CD14-positive monocyte (primary cell): ENCODE results near the gene SMARCE1. TPM values are rescaled to one million over a fixed set of nuclear protein-coding genes. Genes with fewer than 3 reads are reported as not detected.
A peak's percentile ranks its signal among the peaks of the same experiment; 100 is the strongest.

Source experiments
- DNase-seq, 3 donors: peaks; one replicate each; pipeline ENCODE4 v3.0.0-alpha.2; 2011 to 2022
- H2AFZ ChIP-seq: 2 replicates; pipeline ENCODE4 v1.6.0; 2012; ENCODE audit warnings: mild to moderate bottlenecking, low read depth, low read length, inconsistent platforms; ENCODE audit not compliant: insufficient read depth, poor library complexity, severe bottlenecking
- H3K27ac ChIP-seq, 2 donors: 1 replicate in 1 of 2; 2 replicates in 1 of 2; pipeline ENCODE4 v1.5.1; 2012 to 2013; ENCODE audit warnings: low read length in 2 of 2, control low read depth in 1 of 2, inconsistent platforms in 1 of 2, low read depth in 1 of 2, mild to moderate bottlenecking in 1 of 2
- H3K27me3 ChIP-seq, 2 donors: one replicate each; pipeline versions ENCODE4 v1.6.0 to v1.6.1; 2011 to 2013; ENCODE audit warnings: low read length in 2 of 2; ENCODE audit not compliant: control insufficient read depth in 2 of 2, insufficient read depth in 2 of 2
- H3K36me3 ChIP-seq, 2 donors: replicated peaks in 1 of 2; 1 replicate in 1 of 2; 2 replicates in 1 of 2; pipeline versions ENCODE4 v1.5.1 to v1.6.1; 2012 to 2013; ENCODE audit warnings: low read length in 2 of 2, control low read depth in 1 of 2, inconsistent platforms in 1 of 2, mild to moderate bottlenecking in 1 of 2; ENCODE audit not compliant: insufficient read depth in 2 of 2, control insufficient read depth in 1 of 2
- H3K4me1 ChIP-seq, 2 donors: 1 replicate in 1 of 2; 2 replicates in 1 of 2; pipeline versions ENCODE4 v1.5.1 to v1.6.1; 2012 to 2013; ENCODE audit warnings: low read length in 2 of 2, control low read depth in 1 of 2, inconsistent platforms in 1 of 2, mild to moderate bottlenecking in 1 of 2, moderate library complexity in 1 of 2; ENCODE audit not compliant: insufficient read depth in 2 of 2, control insufficient read depth in 1 of 2
- H3K4me2 ChIP-seq: replicated peaks from 2 replicates; pipeline ENCODE3; 2012; ENCODE audit warnings: low read length, moderate library complexity, mild to moderate bottlenecking; ENCODE audit not compliant: poor library complexity, severe bottlenecking; ENCODE audit errors: extremely low read depth
- H3K4me3 ChIP-seq, 3 experiments: fragments of 200-600 bp in 1 of 3; sonication (generic) in 1 of 3; replicated peaks in 1 of 3; 1 replicate in 2 of 3; 2 replicates in 1 of 3; pipeline ENCODE4 v1.5.1; 2011 to 2013; ENCODE audit warnings: low read length in 3 of 3, mild to moderate bottlenecking in 3 of 3, control low read depth in 2 of 3, low read depth in 2 of 3, inconsistent platforms in 1 of 3, moderate library complexity in 1 of 3
- H3K79me2 ChIP-seq: 2 replicates; pipeline ENCODE4 v1.6.0; 2012; ENCODE audit warnings: mild to moderate bottlenecking, control low read depth, inconsistent platforms, low read length, moderate library complexity; ENCODE audit not compliant: insufficient read depth
- H3K9ac ChIP-seq: 2 replicates; pipeline ENCODE4 v1.6.0; 2017; ENCODE audit warnings: low read length, mild to moderate bottlenecking; ENCODE audit not compliant: insufficient read depth, poor library complexity, severe bottlenecking
- H3K9me3 ChIP-seq, 2 donors: replicated peaks in 1 of 2; 1 replicate in 1 of 2; 2 replicates in 1 of 2; pipeline versions ENCODE4 v1.5.1 to v1.6.1; 2012 to 2013; ENCODE audit warnings: low read length in 2 of 2, control low read depth in 1 of 2; ENCODE audit not compliant: control insufficient read depth in 1 of 2, insufficient read depth in 1 of 2
- H4K20me1 ChIP-seq: 2 replicates; pipeline ENCODE4 v1.6.0; 2012; ENCODE audit warnings: mild to moderate bottlenecking, low read length, control low read depth, moderate library complexity; ENCODE audit not compliant: insufficient read depth
- H3K27ac Mint-ChIP-seq, 7 donors: one replicate each; pipeline ENCODE4 v1.8.0; 2020; ENCODE audit warnings: mild to moderate bottlenecking in 7 of 7, mixed read lengths in 7 of 7, moderate library complexity in 6 of 7, inconsistent platforms in 2 of 7
- H3K27me3 Mint-ChIP-seq, 3 donors: one replicate each; pipeline ENCODE4 v1.8.0; 2021 to 2022; ENCODE audit warnings: low read depth in 3 of 3, mild to moderate bottlenecking in 3 of 3, mixed read lengths in 3 of 3, moderate library complexity in 3 of 3, inconsistent platforms in 1 of 3
- H3K36me3 Mint-ChIP-seq, 2 donors: one replicate each; pipeline ENCODE4 v1.8.0; 2020; ENCODE audit warnings: mixed read lengths in 2 of 2, inconsistent platforms in 1 of 2, mild to moderate bottlenecking in 1 of 2
- H3K4me1 Mint-ChIP-seq: one replicate; pipeline ENCODE4 v1.8.0; 2020; ENCODE audit warnings: mild to moderate bottlenecking, mixed read lengths
- H3K4me3 Mint-ChIP-seq, 2 donors: one replicate each; pipeline ENCODE4 v1.8.0; 2020; ENCODE audit warnings: mild to moderate bottlenecking in 2 of 2, mixed read lengths in 2 of 2, moderate library complexity in 1 of 2
- H3K9me3 Mint-ChIP-seq, 7 donors: one replicate each; pipeline ENCODE4 v1.8.0; 2020 to 2022; ENCODE audit warnings: mixed read lengths in 7 of 7, mild to moderate bottlenecking in 6 of 7, moderate library complexity in 6 of 7, inconsistent platforms in 2 of 7
- CTCF ChIP-seq: fragments of 200-600 bp; IDR thresholded peaks from one replicate; pipeline ENCODE4 v1.8.0; 2022; ENCODE audit warnings: antibody characterized with exemption, mild to moderate bottlenecking
- WGBS: methylation state at CpG from one replicate; pipeline ENCODE4 v1.1.5; 2013; ENCODE audit warnings: missing lambda C conversion rate; ENCODE audit not compliant: insufficient coverage; 5-methylcytosine and 5-hydroxymethylcytosine counted together
- intact Hi-C, 2 donors: fragments of 100-400 bp; cut with micrococcal nuclease; formaldehyde crosslinking; loops; one replicate each; pipeline versions ENCODE4 v1.15.0 to v1.15.1; 2023
- polyA plus RNA-seq, 3 donors: library from polyadenylated mRNA; depleted of rRNA in 1 of 3; unstranded in 2 of 3; stranded (reverse) in 1 of 3; fragments of 300-500 nt in 2 of 3; fragments of >200 nt in 1 of 3; fragmentation: Illumina TruSeq in 2 of 3; gene quantifications; 1 replicate in 2 of 3; 2 replicates in 1 of 3; pipeline ENCODE4 v1.2.3, GENCODE V29; 2012 to 2021

SMARCE1 gene
- polyA plus RNA-seq, 3 donors: 18.6 to 127 (median 119) TPM

- Histone ChIP-seq H3K9me3 (no peaks in the 10 kb centered on the region), H3K9ac (no peak overlapping the region), H4K20me1 (no peaks in the 10 kb centered on the region), H3K27ac (no peak overlapping the region), H3K27me3 (peaks cover 5 to 18% of the 10 kb centered on the region in 2 donors), H3K79me2 (peaks cover 7% of the 10 kb centered on the region), H3K4me2 (no peak overlapping the region), H3K36me3 (no peaks in the 10 kb centered on the region), H3K4me1 (peaks cover 10 to 11% of the 10 kb centered on the region in 2 donors), H3K4me3 (no peak overlapping the region), H2AFZ (no peak overlapping the region)
- intact Hi-C loops: no loop called here
- Mint-ChIP-seq H3K4me1 (peaks cover 10% of the 10 kb centered on the region), H3K27ac (no peak overlapping the region), H3K4me3 (no peak overlapping the region), H3K9me3 (peaks cover 0 to 2% (median 0%) of the 10 kb centered on the region in 7 donors), H3K27me3 (peaks cover 3 to 8% (median 7%) of the 10 kb centered on the region in 3 donors), H3K36me3 (no peaks in the 10 kb centered on the region)
- TF ChIP-seq CTCF: no peak
- no peak for DNase-seq
- WGBS: no CpG with 5 or more reads among the region's 5 CpGs
Measured at GRCh38 chr17:40651939-40652338, 4.3 kb upstream of the SMARCE1 start.

- peaks cover 10% of the 10 kb centered on the region for H4K20me1 ChIP-seq
- TF ChIP-seq CTCF: no peak
- Mint-ChIP-seq H3K4me1 (peaks cover 27% of the 10 kb centered on the region), H3K9me3 (no peaks in the 10 kb centered on the region), H3K4me3 (peak overlapping the region; percentile 98), H3K36me3 (peaks cover 11 to 21% of the 10 kb centered on the region in 2 donors), H3K27ac (peak overlapping the region; percentile 98 to 99 (median 99)), H3K27me3 (peaks cover 1 to 4% (median 3%) of the 10 kb centered on the region in 3 donors)
- H3K27ac ChIP-seq: peak overlapping the region; percentile 87 to 99
- H3K9ac ChIP-seq: peak overlapping the region; percentile 100
- no peaks in the 10 kb centered on the region for H3K9me3 ChIP-seq
- H3K4me3 ChIP-seq: peak overlapping the region; percentile 64 to 88 (median 79)
- intact Hi-C loops: no loop called here
- peak in 1 of 3 donors; percentile 7 for DNase-seq
- peak overlapping the region; percentile 85 for H3K4me2 ChIP-seq
- H2AFZ ChIP-seq: peak overlapping the region; percentile 99
- H3K4me1 ChIP-seq: peaks cover 17 to 23% of the 10 kb centered on the region in 2 donors
- H3K79me2 ChIP-seq: peaks cover 41% of the 10 kb centered on the region
- H3K36me3 ChIP-seq: peaks cover 11 to 23% of the 10 kb centered on the region in 2 donors
- H3K27me3 ChIP-seq: no peaks in the 10 kb centered on the region
- WGBS: 6% methylated on average over 26 of the region's 28 CpGs
Measured at GRCh38 chr17:40648384-40648968, 858 bp upstream of the SMARCE1 start.
